Measurements from ENCODE around the gene GPR157. TPM values are rescaled to one million over a fixed set of nuclear protein-coding genes. Genes with fewer than 3 reads are reported as not detected.

GPR157 gene
- total RNA-seq, 1 donor = 5.4 TPM

DNA sequence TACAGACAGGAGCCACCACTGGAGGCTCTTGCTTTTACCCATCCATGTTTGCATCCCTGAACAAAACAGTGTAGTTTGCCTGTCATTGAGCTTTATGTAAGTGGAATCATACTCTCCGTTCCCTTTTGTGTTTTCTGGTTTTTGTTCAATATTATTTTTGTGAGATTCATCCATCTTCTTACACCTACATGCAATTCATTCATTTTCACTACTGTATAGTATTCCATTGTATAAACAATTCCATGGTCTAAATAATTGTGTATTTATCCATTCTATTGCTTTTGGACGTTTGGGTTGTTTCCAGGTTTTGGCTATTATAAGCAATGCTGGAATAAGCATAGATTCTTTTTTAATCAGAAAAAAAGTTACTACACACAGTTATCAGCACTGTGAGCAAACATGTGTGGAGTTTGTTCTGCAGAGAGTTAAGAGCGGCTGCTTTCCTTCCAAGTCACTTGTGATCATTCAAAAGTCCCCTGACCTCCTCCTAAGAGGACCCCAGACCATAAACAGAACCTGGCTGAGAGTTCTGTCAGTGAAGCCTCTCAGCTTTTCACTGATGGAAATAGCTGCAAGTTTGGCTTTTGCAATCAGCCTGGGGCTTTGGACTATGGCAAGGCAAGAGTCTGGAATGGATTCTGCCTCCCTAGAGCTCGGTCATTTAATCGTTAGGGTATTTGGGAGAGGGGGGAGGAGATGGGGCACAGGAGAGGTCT, 5.1 kb upstream of the GPR157 start:
- H3K4me3 ChIP-seq (ENCODE audit: insufficient read depth, low read length) = no peak overlapping the region
- DNase-seq (ENCODE audit: insufficient read length, low spot score, missing footprints) = no peak

GRCh38 chr1:9129266-9130041, 552 bp upstream of the GPR157 start:
- H2AFZ ChIP-seq (ENCODE audit: low read length) = peak overlapping the region; percentile 57

More for the DNA sequence above, 5.1 kb upstream of the GPR157 start:
- TF ChIP-seq, protein P1, sequence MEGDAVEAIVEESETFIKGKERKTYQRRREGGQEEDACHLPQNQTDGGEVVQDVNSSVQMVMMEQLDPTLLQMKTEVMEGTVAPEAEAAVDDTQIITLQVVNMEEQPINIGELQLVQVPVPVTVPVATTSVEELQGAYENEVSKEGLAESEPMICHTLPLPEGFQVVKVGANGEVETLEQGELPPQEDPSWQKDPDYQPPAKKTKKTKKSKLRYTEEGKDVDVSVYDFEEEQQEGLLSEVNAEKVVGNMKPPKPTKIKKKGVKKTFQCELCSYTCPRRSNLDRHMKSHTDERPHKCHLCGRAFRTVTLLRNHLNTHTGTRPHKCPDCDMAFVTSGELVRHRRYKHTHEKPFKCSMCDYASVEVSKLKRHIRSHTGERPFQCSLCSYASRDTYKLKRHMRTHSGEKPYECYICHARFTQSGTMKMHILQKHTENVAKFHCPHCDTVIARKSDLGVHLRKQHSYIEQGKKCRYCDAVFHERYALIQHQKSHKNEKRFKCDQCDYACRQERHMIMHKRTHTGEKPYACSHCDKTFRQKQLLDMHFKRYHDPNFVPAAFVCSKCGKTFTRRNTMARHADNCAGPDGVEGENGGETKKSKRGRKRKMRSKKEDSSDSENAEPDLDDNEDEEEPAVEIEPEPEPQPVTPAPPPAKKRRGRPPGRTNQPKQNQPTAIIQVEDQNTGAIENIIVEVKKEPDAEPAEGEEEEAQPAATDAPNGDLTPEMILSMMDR (IDR thresholded peaks at IDR 0.05; ENCODE audit: extremely low read depth, low read depth, low read length) = no peak
- H3K9me3 ChIP-seq (ENCODE audit: low read depth, low read length) = no peaks in the 10 kb centered on the region
- no peak overlapping the region for H2AFZ ChIP-seq (ENCODE audit: low read length)
- H3K36me3 ChIP-seq (ENCODE audit: insufficient read depth, low read length) = no peaks in the 10 kb centered on the region
- no peaks in the 10 kb centered on the region for H3K27me3 ChIP-seq (ENCODE audit: insufficient read depth, low read length)
- no peaks in the 10 kb centered on the region for H3K79me2 ChIP-seq (ENCODE audit: insufficient read depth, low read length)
- H4K20me1 ChIP-seq (ENCODE audit: insufficient read depth, low read length) = no peaks in the 10 kb centered on the region
- no peak overlapping the region for H3K27ac ChIP-seq (ENCODE audit: low read depth, low read length)
- peaks cover 8% of the 10 kb centered on the region for H3K4me1 ChIP-seq (ENCODE audit: insufficient read depth, low read length)
- H3K4me2 ChIP-seq (ENCODE audit: insufficient read depth, low read length) = no peak overlapping the region

GRCh38 chr1:9128166-9128519, 759 bp downstream of the GPR157 start:
- Histone ChIP-seq H3K4me2 (ENCODE audit: insufficient read depth, low read length) (peak overlapping the region; percentile 87), H3K4me1 (ENCODE audit: insufficient read depth, low read length) (peaks cover 22% of the 10 kb centered on the region), H3K79me2 (ENCODE audit: insufficient read depth, low read length) (peaks cover 6% of the 10 kb centered on the region), H3K27me3 (ENCODE audit: insufficient read depth, low read length) (no peaks in the 10 kb centered on the region), H4K20me1 (ENCODE audit: insufficient read depth, low read length) (no peaks in the 10 kb centered on the region), H3K27ac (ENCODE audit: low read depth, low read length) (no peak overlapping the region), H3K36me3 (ENCODE audit: insufficient read depth, low read length) (no peaks in the 10 kb centered on the region), H2AFZ (ENCODE audit: low read length) (peak overlapping the region; percentile 81), H3K4me3 (ENCODE audit: insufficient read depth, low read length) (peak overlapping the region; percentile 76), H3K9me3 (ENCODE audit: low read depth, low read length) (no peaks in the 10 kb centered on the region)
- peak; percentile 89 for DNase-seq (ENCODE audit: insufficient read length, low spot score, missing footprints)
- TF ChIP-seq, protein P1 (IDR thresholded peaks at IDR 0.05; ENCODE audit: extremely low read depth, low read depth, low read length) = no peak

More at GRCh38 chr1:9129266-9130041, 552 bp upstream of the GPR157 start:
- Histone ChIP-seq H4K20me1 (ENCODE audit: insufficient read depth, low read length) (no peaks in the 10 kb centered on the region), H3K79me2 (ENCODE audit: insufficient read depth, low read length) (peaks cover 6% of the 10 kb centered on the region), H3K9me3 (ENCODE audit: low read depth, low read length) (no peaks in the 10 kb centered on the region), H3K27ac (ENCODE audit: low read depth, low read length) (peak overlapping the region; percentile 15), H3K27me3 (ENCODE audit: insufficient read depth, low read length) (no peaks in the 10 kb centered on the region), H3K4me2 (ENCODE audit: insufficient read depth, low read length) (peak overlapping the region; percentile 69), H3K36me3 (ENCODE audit: insufficient read depth, low read length) (no peaks in the 10 kb centered on the region), H3K4me3 (ENCODE audit: insufficient read depth, low read length) (peak overlapping the region; percentile 76), H3K4me1 (ENCODE audit: insufficient read depth, low read length) (peaks cover 22% of the 10 kb centered on the region)
- DNase-seq (ENCODE audit: insufficient read length, low spot score, missing footprints) = peak; percentile 91
- TF ChIP-seq, protein P1 (IDR thresholded peaks at IDR 0.05; ENCODE audit: extremely low read depth, low read depth, low read length) = no peak
